Measurements from ENCODE around the gene TGM2. TPM values are rescaled to one million over a fixed set of nuclear protein-coding genes. Genes with fewer than 3 reads are reported as not detected.
"Not testable (repeated sequence)": the region's sequence is repeated elsewhere in the genome, so short reads cannot be mapped to it uniquely, and the experiment has no call there.

Gene TGM2
- total RNA-seq, 1 experiment from 2014 or later = 138 TPM

GRCh38 chr20:38108986-38109541 lies 56.0 kb downstream of the TGM2 start:
- TF ChIP-seq CTCF (IDR thresholded peaks at IDR 0.05; ENCODE audit: insufficient read depth in 1 of 2, low read depth in 1 of 2, low read length in 1 of 2, severe bottlenecking in 1 of 2, unreplicated experiment in 1 of 2) = no peak
- DNase-seq = no peak
- Mint-ChIP-seq H3K27me3 (ENCODE audit: insufficient read depth, unreplicated experiment) (no peaks in the 10 kb centered on the region), H3K9me3 (ENCODE audit: unreplicated experiment) (no peaks in the 10 kb centered on the region), H3K4me3 (ENCODE audit: unreplicated experiment) (no peak overlapping the region), H3K27ac (ENCODE audit: unreplicated experiment) (peak overlapping the region; percentile 10), H3K4me1 (ENCODE audit: low read depth, unreplicated experiment) (peaks cover 53% of the 10 kb centered on the region), H3K36me3 (ENCODE audit: insufficient read depth, unreplicated experiment) (peaks cover 20% of the 10 kb centered on the region)
- Histone ChIP-seq H3K4me1 (peaks cover 51% of the 10 kb centered on the region), H3K27me3 (replicated peaks; ENCODE audit: control insufficient read depth, insufficient read depth, low read length) (no peaks in the 10 kb centered on the region), H3K9me3 (no peaks in the 10 kb centered on the region), H3K4me3 (ENCODE audit: low read depth, low read length) (no peak overlapping the region), H3K36me3 (ENCODE audit: control insufficient read depth, insufficient read depth, low read length) (no peaks in the 10 kb centered on the region)
- ChIA-PET POLR2A (interaction anchor here (0.7 to 1.5 kb wide), 3 partner anchors 8 to 35 kb away, joined by 3 to 10 read pairs (median 6); no protein-coding TSS in a partner anchor), CTCF (interaction anchor here (0.9 to 2.4 kb wide), 10 partner anchors 14 to 337 kb away, joined by 3 to 13 read pairs (median 6); no protein-coding TSS in a partner anchor)
- no TSS peak for BruUV-seq (replicated peaks)
- intact Hi-C loops (cut with micrococcal nuclease; ENCODE audit: unreplicated experiment) = no loop called here

- H3K27me3 Mint-ChIP-seq (ENCODE audit: insufficient read depth, unreplicated experiment) = no peaks in the 10 kb centered on the region
- ChIA-PET CTCF (interaction anchor here (1.6 to 2.4 kb wide), 4 partner anchors 14 to 109 kb away, joined by 4 to 13 read pairs (median 6); no protein-coding TSS in a partner anchor), POLR2A (no interaction called here)
- no peak for TF ChIP-seq CTCF (IDR thresholded peaks at IDR 0.05; ENCODE audit: insufficient read depth in 1 of 2, low read depth in 1 of 2, low read length in 1 of 2, severe bottlenecking in 1 of 2, unreplicated experiment in 1 of 2)
- intact Hi-C loops (cut with micrococcal nuclease; ENCODE audit: unreplicated experiment) = no loop called here
- DNase-seq = no peak
- Histone ChIP-seq H3K9me3 (no peaks in the 10 kb centered on the region), H3K27me3 (replicated peaks; ENCODE audit: control insufficient read depth, insufficient read depth, low read length) (no peaks in the 10 kb centered on the region), H3K4me1 (peaks cover 45% of the 10 kb centered on the region), H3K36me3 (ENCODE audit: control insufficient read depth, insufficient read depth, low read length) (no peaks in the 10 kb centered on the region), H3K4me3 (ENCODE audit: low read depth, low read length) (no peak overlapping the region)
- H3K4me3 Mint-ChIP-seq (ENCODE audit: unreplicated experiment) = no peak overlapping the region
- peaks cover 48% of the 10 kb centered on the region for H3K4me1 Mint-ChIP-seq (ENCODE audit: low read depth, unreplicated experiment)
- peaks cover 17% of the 10 kb centered on the region for H3K36me3 Mint-ChIP-seq (ENCODE audit: insufficient read depth, unreplicated experiment)
- H3K9me3 Mint-ChIP-seq (ENCODE audit: unreplicated experiment) = no peaks in the 10 kb centered on the region
- H3K27ac Mint-ChIP-seq (ENCODE audit: unreplicated experiment) = peak overlapping the region; percentile 10
- BruUV-seq (replicated peaks) = no TSS peak
Observed at GRCh38 chr20:38108438-38108985, 56.6 kb downstream of the TGM2 start.

- peaks cover 43% of the 10 kb centered on the region for H3K4me1 Mint-ChIP-seq (ENCODE audit: low read depth, unreplicated experiment)
- H3K27me3 ChIP-seq (replicated peaks; ENCODE audit: control insufficient read depth, insufficient read depth, low read length); H3K4me3 ChIP-seq (ENCODE audit: low read depth, low read length); CTCF ChIA-PET; H3K27ac Mint-ChIP-seq (ENCODE audit: unreplicated experiment); H3K36me3 ChIP-seq (ENCODE audit: control insufficient read depth, insufficient read depth, low read length); intact Hi-C loops (cut with micrococcal nuclease; ENCODE audit: unreplicated experiment); BruUV-seq (replicated peaks); DNase-seq; H3K27me3 Mint-ChIP-seq (ENCODE audit: insufficient read depth, unreplicated experiment); H3K9me3 Mint-ChIP-seq (ENCODE audit: unreplicated experiment); H3K4me3 Mint-ChIP-seq (ENCODE audit: unreplicated experiment); H3K9me3 ChIP-seq; POLR2A ChIA-PET: not testable (repeated sequence)
- peaks cover 13% of the 10 kb centered on the region for H3K36me3 Mint-ChIP-seq (ENCODE audit: insufficient read depth, unreplicated experiment)
- peaks cover 39% of the 10 kb centered on the region for H3K4me1 ChIP-seq
Observed at GRCh38 chr20:38107916-38108315, 57.2 kb downstream of the TGM2 start.

- H3K27me3 ChIP-seq (replicated peaks; ENCODE audit: control insufficient read depth, insufficient read depth, low read length); H3K4me3 ChIP-seq (ENCODE audit: low read depth, low read length); H3K27ac Mint-ChIP-seq (ENCODE audit: unreplicated experiment); POLR2A ChIA-PET; intact Hi-C loops (cut with micrococcal nuclease; ENCODE audit: unreplicated experiment); BruUV-seq (replicated peaks); H3K27me3 Mint-ChIP-seq (ENCODE audit: insufficient read depth, unreplicated experiment); DNase-seq; CTCF ChIA-PET; H3K4me3 Mint-ChIP-seq (ENCODE audit: unreplicated experiment); H3K9me3 Mint-ChIP-seq (ENCODE audit: unreplicated experiment); H3K9me3 ChIP-seq; H3K36me3 ChIP-seq (ENCODE audit: control insufficient read depth, insufficient read depth, low read length): not testable (repeated sequence)
- H3K4me1 Mint-ChIP-seq (ENCODE audit: low read depth, unreplicated experiment) = peaks cover 43% of the 10 kb centered on the region
- H3K4me1 ChIP-seq = peaks cover 38% of the 10 kb centered on the region
- peaks cover 13% of the 10 kb centered on the region for H3K36me3 Mint-ChIP-seq (ENCODE audit: insufficient read depth, unreplicated experiment)
Observed at GRCh38 chr20:38107386-38107785, 57.7 kb downstream of the TGM2 start.

All from Caco-2 (cell line).